Mesenchymal stem cell (in vitro differentiated cells and primary cell): Measurements from ENCODE around the gene ZBTB46.

Experiments used
- DNase-seq: peaks from one replicate; pipeline ENCODE4 v3.0.0-alpha.2; 2013
- H2AFZ ChIP-seq: one replicate; pipeline ENCODE4 v1.6.1; 2013; ENCODE audit warnings: low read depth, mild to moderate bottlenecking, control low read depth, inconsistent platforms, low read length, moderate library complexity
- H2AK5ac ChIP-seq: 2 replicates; pipeline ENCODE4 v1.6.1; 2013; ENCODE audit warnings: low read length, moderate library complexity, mild to moderate bottlenecking, inconsistent platforms; ENCODE audit not compliant: severe bottlenecking
- H2BK120ac ChIP-seq: one replicate; pipeline ENCODE4 v1.6.1; 2013; ENCODE audit warnings: low read depth, mild to moderate bottlenecking, inconsistent platforms, low read length, moderate library complexity
- H2BK12ac ChIP-seq, 2 experiments: one replicate each; pipeline ENCODE4 v1.6.1; 2013; ENCODE audit warnings: inconsistent platforms in 2 of 2, low read length in 2 of 2, mild to moderate bottlenecking in 2 of 2, moderate library complexity in 2 of 2, control low read depth in 1 of 2
- H2BK15ac ChIP-seq: one replicate; pipeline ENCODE4 v1.6.1; 2013; ENCODE audit warnings: mild to moderate bottlenecking, low read depth, inconsistent platforms; ENCODE audit not compliant: poor library complexity, severe bottlenecking
- H2BK5ac ChIP-seq: 2 replicates; pipeline ENCODE4 v1.6.1; 2013; ENCODE audit warnings: low read depth, mild to moderate bottlenecking, low read length, control low read depth, inconsistent platforms; ENCODE audit not compliant: poor library complexity, severe bottlenecking
- H3K14ac ChIP-seq, 2 experiments: one replicate each; pipeline ENCODE4 v1.6.1; 2013; ENCODE audit warnings: inconsistent platforms in 2 of 2, low read length in 2 of 2, control low read depth in 1 of 2, mild to moderate bottlenecking in 1 of 2, moderate library complexity in 1 of 2
- H3K18ac ChIP-seq, 2 experiments: one replicate each; pipeline ENCODE4 v1.6.1; 2013; ENCODE audit warnings: inconsistent platforms in 2 of 2, low read length in 2 of 2, control low read depth in 1 of 2, low read depth in 1 of 2, mild to moderate bottlenecking in 1 of 2
- H3K23ac ChIP-seq, 2 experiments: one replicate each; pipeline ENCODE4 v1.6.1; 2013; ENCODE audit warnings: inconsistent platforms in 2 of 2, low read length in 2 of 2, mild to moderate bottlenecking in 2 of 2, moderate library complexity in 2 of 2, control low read depth in 1 of 2
- H3K27ac ChIP-seq: 2 replicates; pipeline ENCODE4 v1.5.1; 2013; ENCODE audit warnings: mild to moderate bottlenecking, moderate library complexity, low read length, control low read depth, inconsistent platforms; ENCODE audit not compliant: poor library complexity, severe bottlenecking
- H3K27me3 ChIP-seq, 2 experiments: 2 replicates each; pipeline versions ENCODE4 v1.6.1 to v1.7.0; 2013; ENCODE audit warnings: low read length in 2 of 2, mild to moderate bottlenecking in 2 of 2, moderate library complexity in 2 of 2, control low read depth in 1 of 2, inconsistent platforms in 1 of 2; ENCODE audit not compliant: control insufficient read depth in 1 of 2, insufficient read depth in 1 of 2
- H3K36me3 ChIP-seq, 2 experiments: 2 replicates each; pipeline versions ENCODE4 v1.6.1 to v1.7.0; 2013; ENCODE audit warnings: low read length in 2 of 2, control low read depth in 1 of 2, inconsistent platforms in 1 of 2, low read depth in 1 of 2, mild to moderate bottlenecking in 1 of 2; ENCODE audit not compliant: insufficient read depth in 2 of 2, control insufficient read depth in 1 of 2
- H3K4ac ChIP-seq, 2 experiments: one replicate each; pipeline ENCODE4 v1.6.1; 2013; ENCODE audit warnings: inconsistent platforms in 2 of 2, low read length in 2 of 2, mild to moderate bottlenecking in 2 of 2, moderate library complexity in 2 of 2, control low read depth in 1 of 2, low read depth in 1 of 2
- H3K4me1 ChIP-seq: 2 replicates; pipeline ENCODE4 v1.6.1; 2013; ENCODE audit warnings: low read depth, low read length, control low read depth; ENCODE audit not compliant: control insufficient read depth, insufficient read depth
- H3K4me2 ChIP-seq: 2 replicates; pipeline ENCODE4 v1.6.1; 2013; ENCODE audit warnings: low read length, mild to moderate bottlenecking, inconsistent platforms; ENCODE audit not compliant: poor library complexity, severe bottlenecking
- H3K4me3 ChIP-seq, 2 experiments: 2 replicates each; pipeline versions ENCODE4 v1.5.1 to v1.7.0; 2013; ENCODE audit warnings: low read length in 2 of 2, mild to moderate bottlenecking in 2 of 2, control low read depth in 1 of 2, low read depth in 1 of 2; ENCODE audit not compliant: insufficient read depth in 1 of 2
- H3K79me1 ChIP-seq: replicated peaks from 2 replicates; pipeline ENCODE4 v1.6.1; 2013; ENCODE audit warnings: mild to moderate bottlenecking, control low read depth, low read length, inconsistent platforms; ENCODE audit not compliant: poor library complexity, severe bottlenecking
- H3K9ac ChIP-seq: 2 replicates; pipeline ENCODE4 v1.7.0; 2013; ENCODE audit warnings: mild to moderate bottlenecking, low read length, moderate library complexity
- H3K9me3 ChIP-seq: 2 replicates; pipeline ENCODE4 v1.7.0; 2013; ENCODE audit warnings: mild to moderate bottlenecking, low read length; ENCODE audit not compliant: control insufficient read depth
- H4K8ac ChIP-seq: one replicate; pipeline ENCODE4 v1.6.1; 2013; ENCODE audit warnings: inconsistent platforms, mild to moderate bottlenecking, low read length, moderate library complexity
- H4K91ac ChIP-seq: one replicate; pipeline ENCODE4 v1.6.1; 2013; ENCODE audit warnings: mild to moderate bottlenecking, low read length, inconsistent platforms
- WGBS: methylation state at CpG from one replicate; pipeline ENCODE4 v1.1.7; 2013; ENCODE audit warnings: mixed read lengths; 5-methylcytosine and 5-hydroxymethylcytosine counted together

ZBTB46 gene

GRCh38 chr20:63850689-63851547, 19.9 kb upstream of the ZBTB46 start:
- H3K4me2 ChIP-seq: no peak overlapping the region
- no peak overlapping the region for H3K9ac ChIP-seq
- no peak overlapping the region for H2BK120ac ChIP-seq
- no peaks in the 10 kb centered on the region for H3K79me1 ChIP-seq
- no peak for DNase-seq
- H3K27me3 ChIP-seq: peaks cover 0 to 58% of the 10 kb centered on the region in 2 experiments
- H2BK15ac ChIP-seq: peak overlapping the region; percentile 3
- H3K27ac ChIP-seq: no peak overlapping the region
- peak overlapping the region; percentile 2 to 33 for H3K4ac ChIP-seq
- H3K4me1 ChIP-seq: peaks cover 51% of the 10 kb centered on the region
- H2BK5ac ChIP-seq: no peak overlapping the region
- H3K23ac ChIP-seq: no peak overlapping the region
- H2AK5ac ChIP-seq: no peak overlapping the region
- no peak overlapping the region for H3K14ac ChIP-seq
- peak overlapping the region in 1 of 2 experiments; percentile 76 for H3K18ac ChIP-seq
- H3K4me3 ChIP-seq: no peak overlapping the region
- H4K8ac ChIP-seq: no peak overlapping the region
- no peak overlapping the region for H2AFZ ChIP-seq
- peak overlapping the region; percentile 80 to 82 for H2BK12ac ChIP-seq
- H3K9me3 ChIP-seq: no peaks in the 10 kb centered on the region
- peak overlapping the region; percentile 14 for H4K91ac ChIP-seq
- H3K36me3 ChIP-seq: no peaks in the 10 kb centered on the region
- 95% methylated on average over 24 of the region's 27 CpGs for WGBS

GRCh38 chr20:63848003-63848911, 17.2 kb upstream of the ZBTB46 start:
- no peaks in the 10 kb centered on the region for H3K79me1 ChIP-seq
- peak overlapping the region; percentile 71 for H4K91ac ChIP-seq
- peak overlapping the region in 1 of 2 experiments; percentile 0 for H3K14ac ChIP-seq
- peak overlapping the region; percentile 56 to 73 for H3K18ac ChIP-seq
- H3K36me3 ChIP-seq: no peaks in the 10 kb centered on the region
- H3K9me3 ChIP-seq: no peaks in the 10 kb centered on the region
- H2BK120ac ChIP-seq: peak overlapping the region; percentile 90
- H2BK15ac ChIP-seq: peak overlapping the region; percentile 75
- H3K4ac ChIP-seq: peak overlapping the region; percentile 75 to 83
- peaks cover 0 to 55% of the 10 kb centered on the region in 2 experiments for H3K27me3 ChIP-seq
- no peak overlapping the region for H3K4me3 ChIP-seq
- peak overlapping the region; percentile 89 to 95 for H2BK12ac ChIP-seq
- H3K4me1 ChIP-seq: peaks cover 30% of the 10 kb centered on the region
- WGBS: 69% methylated on average over 26 of the region's 28 CpGs
- no peak overlapping the region for H3K9ac ChIP-seq
- peak overlapping the region; percentile 54 for H2AK5ac ChIP-seq
- H3K4me2 ChIP-seq: peak overlapping the region; percentile 19
- DNase-seq: no peak
- H2AFZ ChIP-seq: no peak overlapping the region
- H2BK5ac ChIP-seq: no peak overlapping the region
- peak overlapping the region; percentile 49 for H3K27ac ChIP-seq
- H4K8ac ChIP-seq: peak overlapping the region; percentile 62
- no peak overlapping the region for H3K23ac ChIP-seq

DNA sequence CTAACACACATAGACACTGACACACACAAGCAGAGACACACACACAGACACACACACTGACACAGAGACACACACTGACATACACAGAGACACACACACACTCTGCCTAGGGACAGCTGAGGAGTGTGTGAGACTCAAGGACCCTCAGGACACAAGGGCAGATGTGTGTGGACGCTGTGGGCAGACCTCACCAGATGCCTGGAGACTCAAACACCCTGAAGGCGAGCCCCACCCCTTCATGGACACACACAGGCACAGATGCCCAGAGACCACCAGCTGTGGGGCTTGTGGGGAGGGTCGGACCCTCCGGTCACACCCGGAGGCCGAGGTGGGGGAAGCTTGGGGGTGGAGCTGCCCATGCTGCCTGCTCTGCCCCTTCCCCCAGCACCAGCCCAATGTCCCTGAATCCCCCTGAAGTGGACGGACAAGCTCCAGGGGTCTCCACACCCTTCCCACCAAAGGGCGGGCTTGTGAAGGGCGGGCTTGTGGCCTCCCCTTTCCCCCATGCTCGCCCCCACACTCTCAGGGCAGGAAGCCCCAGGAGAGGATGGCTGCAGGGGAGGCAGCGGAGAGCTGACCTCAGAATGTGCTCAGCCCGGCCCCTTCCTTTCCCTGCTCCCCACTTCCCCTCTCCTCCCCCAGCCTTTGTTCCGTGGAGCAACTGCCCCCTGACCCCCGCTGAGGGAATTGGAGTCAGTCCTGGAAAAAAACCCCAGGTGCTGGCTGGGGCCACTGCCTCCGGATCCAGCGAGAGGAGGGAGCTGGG, 16.4 kb upstream of the ZBTB46 start:
- DNase-seq: peak; percentile 40
- Histone ChIP-seq H2BK5ac (peak overlapping the region; percentile 9), H2BK15ac (peak overlapping the region; percentile 75), H3K4me3 (no peak overlapping the region), H2AFZ (no peak overlapping the region), H3K36me3 (no peaks in the 10 kb centered on the region), H3K27ac (peak overlapping the region; percentile 49), H3K4ac (peak overlapping the region; percentile 83 to 88), H3K18ac (peak overlapping the region; percentile 73 to 85), H3K4me1 (peaks cover 32% of the 10 kb centered on the region), H3K9ac (no peak overlapping the region), H2BK120ac (peak overlapping the region; percentile 90), H4K8ac (peak overlapping the region; percentile 62), H3K9me3 (no peaks in the 10 kb centered on the region), H4K91ac (peak overlapping the region; percentile 71), H3K4me2 (no peak overlapping the region), H2AK5ac (peak overlapping the region; percentile 44), H3K79me1 (no peaks in the 10 kb centered on the region), H3K23ac (peak overlapping the region in 1 of 2 experiments; percentile 27), H3K14ac (peak overlapping the region in 1 of 2 experiments; percentile 97), H2BK12ac (peak overlapping the region; percentile 95 to 98), H3K27me3 (peaks cover 0 to 55% of the 10 kb centered on the region in 2 experiments)
- 24% methylated on average over 8 of the region's 16 CpGs for WGBS
